Measurements from ENCODE around the gene CABCOCO1. TPM values are rescaled to one million over a fixed set of nuclear protein-coding genes. Genes with fewer than 3 reads are reported as not detected.

The CABCOCO1 gene
- polyA plus RNA-seq, 1 donor (not counting 4 experiments of a cell fraction or from before 2014, with no cell fraction given): 0.17 TPM

DNA sequence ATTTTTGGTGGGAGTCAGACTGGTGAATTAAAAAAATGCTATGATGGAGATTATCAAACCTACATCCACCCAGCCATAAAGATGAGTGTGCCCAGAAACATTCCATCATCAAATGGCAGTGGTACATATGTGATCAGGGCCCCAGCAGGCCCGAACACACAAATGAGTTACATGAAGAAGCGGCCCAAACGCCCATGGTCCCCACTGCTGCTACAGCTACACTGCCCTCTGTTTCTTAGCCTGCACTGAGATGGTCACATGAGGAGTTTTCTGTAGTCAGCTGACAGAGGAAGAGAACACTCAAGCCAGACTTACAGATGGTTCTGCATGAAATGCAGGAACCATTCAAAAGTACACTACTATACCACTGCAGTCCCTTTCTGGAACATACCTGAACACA is 142.4 kb downstream of the CABCOCO1 start:
- dilution Hi-C loops (cut with MboI; ENCODE audit: extremely low pct_ligation_motif_present, low sequenced_read_pairs): no loop called here
- Histone ChIP-seq H3K79me2 (ENCODE audit: control insufficient read depth, insufficient read depth, low read length) (no peaks in the 10 kb centered on the region), H4K20me1 (ENCODE audit: control insufficient read depth, extremely low read depth, insufficient read depth, low read length) (no peaks in the 10 kb centered on the region), H3K36me3 (ENCODE audit: control insufficient read depth in 2 of 2, extremely low read depth in 1 of 2, insufficient read depth in 2 of 2, low read length in 2 of 2) (no peaks in the 10 kb centered on the region), H3K9ac (ENCODE audit: control insufficient read depth, extremely low read depth, insufficient read depth, low read length) (no peak overlapping the region), H3K4me3 (ENCODE audit: control insufficient read depth in 2 of 3, extremely low read depth in 1 of 3, insufficient read depth in 2 of 3, low read depth in 1 of 3, low read length in 3 of 3) (no peak overlapping the region), H3K9me3 (ENCODE audit: control insufficient read depth, low read depth, low read length) (no peaks in the 10 kb centered on the region), H2AFZ (ENCODE audit: control insufficient read depth, low read length) (no peak overlapping the region), H3K27ac (ENCODE audit: control insufficient read depth, insufficient read depth, low read length) (no peak overlapping the region), H3K27me3 (ENCODE audit: control insufficient read depth, extremely low read depth, insufficient read depth, low read length) (no peaks in the 10 kb centered on the region), H3K4me2 (ENCODE audit: control insufficient read depth, extremely low read depth, insufficient read depth, low read depth, low read length) (no peak overlapping the region), H3K4me1 (ENCODE audit: control insufficient read depth, extremely low read depth, insufficient read depth, low read length) (no peaks in the 10 kb centered on the region), H3K9me1 (ENCODE audit: control insufficient read depth, extremely low read depth, insufficient read depth, low read length) (no peaks in the 10 kb centered on the region)
- no peak for TF ChIP-seq EZH2 (IDR thresholded peaks at IDR 0.05; ENCODE audit: low read length)
- no peak for TF ChIP-seq CTCF (optimal IDR thresholded peaks at IDR 0.05 in 1 of 3, IDR thresholded peaks at IDR 0.05 in 1 of 3, conservative IDR thresholded peaks at IDR 0.05 in 1 of 3; ENCODE audit: extremely low read depth in 1 of 3, insufficient read depth in 2 of 3, low read length in 3 of 3)
- no peak for DNase-seq (ENCODE audit: low read depth, low spot score)
- no peak for FAIRE-seq

- Histone ChIP-seq H3K27ac (ENCODE audit: control insufficient read depth, insufficient read depth, low read length) (no peak overlapping the region), H3K27me3 (ENCODE audit: control insufficient read depth, extremely low read depth, insufficient read depth, low read length) (no peaks in the 10 kb centered on the region), H4K20me1 (ENCODE audit: control insufficient read depth, extremely low read depth, insufficient read depth, low read length) (no peaks in the 10 kb centered on the region), H3K79me2 (ENCODE audit: control insufficient read depth, insufficient read depth, low read length) (no peaks in the 10 kb centered on the region), H3K9me1 (ENCODE audit: control insufficient read depth, extremely low read depth, insufficient read depth, low read length) (no peaks in the 10 kb centered on the region), H3K9me3 (ENCODE audit: control insufficient read depth, low read depth, low read length) (no peaks in the 10 kb centered on the region), H3K9ac (ENCODE audit: control insufficient read depth, extremely low read depth, insufficient read depth, low read length) (no peak overlapping the region), H2AFZ (ENCODE audit: control insufficient read depth, low read length) (no peak overlapping the region), H3K36me3 (ENCODE audit: control insufficient read depth in 2 of 2, extremely low read depth in 1 of 2, insufficient read depth in 2 of 2, low read length in 2 of 2) (no peaks in the 10 kb centered on the region), H3K4me1 (ENCODE audit: control insufficient read depth, extremely low read depth, insufficient read depth, low read length) (no peaks in the 10 kb centered on the region), H3K4me2 (ENCODE audit: control insufficient read depth, extremely low read depth, insufficient read depth, low read depth, low read length) (no peak overlapping the region), H3K4me3 (ENCODE audit: control insufficient read depth in 2 of 3, extremely low read depth in 1 of 3, insufficient read depth in 2 of 3, low read depth in 1 of 3, low read length in 3 of 3) (no peak overlapping the region)
- dilution Hi-C loops (cut with MboI; ENCODE audit: extremely low pct_ligation_motif_present, low sequenced_read_pairs): no loop called here
- no peak for DNase-seq (ENCODE audit: low read depth, low spot score)
- FAIRE-seq: no peak
- TF ChIP-seq EZH2 (IDR thresholded peaks at IDR 0.05; ENCODE audit: low read length): no peak
- no peak for TF ChIP-seq CTCF (optimal IDR thresholded peaks at IDR 0.05 in 1 of 3, IDR thresholded peaks at IDR 0.05 in 1 of 3, conservative IDR thresholded peaks at IDR 0.05 in 1 of 3; ENCODE audit: extremely low read depth in 1 of 3, insufficient read depth in 2 of 3, low read length in 3 of 3)
These were observed 147.5 kb downstream of the CABCOCO1 start for GRCh38 chr10:61810263-61810662.
